BLaER1 (cell line): ENCODE results near the gene PRR5L.

Experiments used
- H3K27ac ChIP-seq: shearing (Covaris generic); formaldehyde crosslinking; 2 replicates; pipeline ENCODE4 v1.8.1; 2022
- H3K27me3 ChIP-seq: shearing (Covaris generic); formaldehyde crosslinking; 2 replicates; pipeline ENCODE4 v1.8.1; 2022
- H3K36me3 ChIP-seq: shearing (Covaris generic); formaldehyde crosslinking; 2 replicates; pipeline ENCODE4 v1.8.1; 2022
- H3K4me1 ChIP-seq: shearing (Covaris generic); formaldehyde crosslinking; 2 replicates; pipeline ENCODE4 v1.8.1; 2022
- H3K4me2 ChIP-seq: shearing (Covaris generic); formaldehyde crosslinking; 2 replicates; pipeline ENCODE4 v1.8.1; 2022
- H3K4me3 ChIP-seq: shearing (Covaris generic); formaldehyde crosslinking; 2 replicates; pipeline ENCODE4 v1.8.1; 2022
- H3K9ac ChIP-seq: shearing (Covaris generic); formaldehyde crosslinking; 2 replicates; pipeline ENCODE4 v1.8.1; 2022
- H3K9me3 ChIP-seq: shearing (Covaris generic); formaldehyde crosslinking; 2 replicates; pipeline ENCODE4 v1.8.1; 2022
- H4K20me1 ChIP-seq: shearing (Covaris generic); formaldehyde crosslinking; 2 replicates; pipeline ENCODE4 v1.8.1; 2022
- Cebpa-rat ChIP-seq: shearing (Covaris generic); IDR thresholded peaks from 2 replicates; pipeline ENCODE4 v1.8.1; 2022

Gene PRR5L

GRCh38 chr11:36304351-36304750, 8.3 kb downstream of the PRR5L start:
- Histone ChIP-seq H3K4me3 (no peak overlapping the region), H3K36me3 (no peaks in the 10 kb centered on the region), H3K27ac (no peak overlapping the region), H3K4me1 (peaks cover 12% of the 10 kb centered on the region), H4K20me1 (no peaks in the 10 kb centered on the region), H3K9me3 (no peaks in the 10 kb centered on the region), H3K4me2 (no peak overlapping the region), H3K27me3 (no peaks in the 10 kb centered on the region), H3K9ac (no peak overlapping the region)
- no peak for TF ChIP-seq Cebpa-rat

- TF ChIP-seq Cebpa-rat: no peak
- Histone ChIP-seq H3K9ac (no peak overlapping the region), H3K4me3 (no peak overlapping the region), H3K4me2 (no peak overlapping the region), H4K20me1 (no peaks in the 10 kb centered on the region), H3K9me3 (no peaks in the 10 kb centered on the region), H3K4me1 (peaks cover 18% of the 10 kb centered on the region), H3K36me3 (no peaks in the 10 kb centered on the region), H3K27me3 (no peaks in the 10 kb centered on the region), H3K27ac (no peak overlapping the region)
Measured at GRCh38 chr11:36305047-36305446, 9.0 kb downstream of the PRR5L start.

GRCh38 chr11:36306888-36307287, 10.8 kb downstream of the PRR5L start:
- H3K36me3 ChIP-seq: no peaks in the 10 kb centered on the region
- H3K4me2 ChIP-seq: no peak overlapping the region
- H3K27me3 ChIP-seq: no peaks in the 10 kb centered on the region
- TF ChIP-seq Cebpa-rat: no peak
- H3K9ac ChIP-seq: no peak overlapping the region
- H3K4me3 ChIP-seq: no peak overlapping the region
- H3K4me1 ChIP-seq: peaks cover 34% of the 10 kb centered on the region
- H3K9me3 ChIP-seq: no peaks in the 10 kb centered on the region
- H3K27ac ChIP-seq: no peak overlapping the region
- H4K20me1 ChIP-seq: no peaks in the 10 kb centered on the region

- H3K4me1 ChIP-seq: peaks cover 39% of the 10 kb centered on the region
- H3K4me2 ChIP-seq: no peak overlapping the region
- H3K9ac ChIP-seq: no peak overlapping the region
- H3K9me3 ChIP-seq: no peaks in the 10 kb centered on the region
- no peaks in the 10 kb centered on the region for H4K20me1 ChIP-seq
- no peaks in the 10 kb centered on the region for H3K36me3 ChIP-seq
- no peak overlapping the region for H3K27ac ChIP-seq
- no peak for TF ChIP-seq Cebpa-rat
- H3K4me3 ChIP-seq: no peak overlapping the region
- H3K27me3 ChIP-seq: no peaks in the 10 kb centered on the region
Measured at GRCh38 chr11:36308577-36308976, 12.5 kb downstream of the PRR5L start.

GRCh38 chr11:36309779-36310178, 13.7 kb downstream of the PRR5L start:
- Histone ChIP-seq H4K20me1 (no peaks in the 10 kb centered on the region), H3K4me1 (peaks cover 50% of the 10 kb centered on the region), H3K4me3 (peak overlapping the region; percentile 25; the same call in 1 of the 2 replicates), H3K9me3 (no peaks in the 10 kb centered on the region), H3K4me2 (peak overlapping the region; percentile 74), H3K27me3 (no peaks in the 10 kb centered on the region), H3K27ac (peak overlapping the region; percentile 24; the same call in 1 of the 2 replicates), H3K9ac (no peak overlapping the region), H3K36me3 (no peaks in the 10 kb centered on the region)
- TF ChIP-seq Cebpa-rat: no peak

- H3K9me3 ChIP-seq: no peaks in the 10 kb centered on the region
- H3K4me1 ChIP-seq: peaks cover 43% of the 10 kb centered on the region
- H3K27me3 ChIP-seq: no peaks in the 10 kb centered on the region
- no peak overlapping the region for H3K9ac ChIP-seq
- no peaks in the 10 kb centered on the region for H4K20me1 ChIP-seq
- no peak overlapping the region for H3K4me2 ChIP-seq
- H3K36me3 ChIP-seq: no peaks in the 10 kb centered on the region
- no peak for TF ChIP-seq Cebpa-rat
- no peak overlapping the region for H3K4me3 ChIP-seq
- H3K27ac ChIP-seq: no peak overlapping the region
Measured at GRCh38 chr11:36311926-36312595, 16.0 kb downstream of the PRR5L start.

GRCh38 chr11:36312611-36313472, 16.8 kb downstream of the PRR5L start:
- H4K20me1 ChIP-seq: no peaks in the 10 kb centered on the region
- no peaks in the 10 kb centered on the region for H3K9me3 ChIP-seq
- peaks cover 39% of the 10 kb centered on the region for H3K4me1 ChIP-seq
- H3K9ac ChIP-seq: no peak overlapping the region
- H3K4me3 ChIP-seq: no peak overlapping the region
- H3K27ac ChIP-seq: no peak overlapping the region
- no peak for TF ChIP-seq Cebpa-rat
- H3K4me2 ChIP-seq: 0 out of 2 replicates have a peak overlapping the region, but pooled peaks have one; percentile 11
- no peaks in the 10 kb centered on the region for H3K27me3 ChIP-seq
- no peaks in the 10 kb centered on the region for H3K36me3 ChIP-seq

GRCh38 chr11:36313750-36314433, 17.8 kb downstream of the PRR5L start:
- H3K27ac ChIP-seq: no peak overlapping the region
- H3K36me3 ChIP-seq: no peaks in the 10 kb centered on the region

GRCh38 chr11:36314434-36314767, 18.3 kb downstream of the PRR5L start:
- H4K20me1 ChIP-seq: no peaks in the 10 kb centered on the region
- H3K27ac ChIP-seq: no peak overlapping the region
- peak overlapping the region; percentile 11 for H3K4me2 ChIP-seq
- H3K4me1 ChIP-seq: peaks cover 39% of the 10 kb centered on the region
- H3K9me3 ChIP-seq: no peaks in the 10 kb centered on the region
- no peaks in the 10 kb centered on the region for H3K27me3 ChIP-seq
- no peaks in the 10 kb centered on the region for H3K36me3 ChIP-seq
- no peak overlapping the region for H3K9ac ChIP-seq
- no peak for TF ChIP-seq Cebpa-rat
- no peak overlapping the region for H3K4me3 ChIP-seq

More at GRCh38 chr11:36313750-36314433, 17.8 kb downstream of the PRR5L start:
- Histone ChIP-seq H3K9ac (no peak overlapping the region), H3K27me3 (no peaks in the 10 kb centered on the region), H3K4me2 (peak overlapping the region; percentile 11), H3K4me3 (no peak overlapping the region), H4K20me1 (no peaks in the 10 kb centered on the region), H3K9me3 (no peaks in the 10 kb centered on the region), H3K4me1 (peaks cover 39% of the 10 kb centered on the region)
- no peak for TF ChIP-seq Cebpa-rat

- Histone ChIP-seq H3K36me3 (no peaks in the 10 kb centered on the region), H4K20me1 (no peaks in the 10 kb centered on the region), H3K9me3 (no peaks in the 10 kb centered on the region), H3K4me3 (no peak overlapping the region), H3K4me1 (peaks cover 22% of the 10 kb centered on the region), H3K4me2 (no peak overlapping the region), H3K9ac (no peak overlapping the region), H3K27ac (no peak overlapping the region), H3K27me3 (no peaks in the 10 kb centered on the region)
- TF ChIP-seq Cebpa-rat: no peak
Measured at GRCh38 chr11:36316049-36316448, 20.0 kb downstream of the PRR5L start.
